Neural cell (in vitro differentiated cells): ENCODE results near the gene BMPR1B. TPM values are rescaled to one million over a fixed set of nuclear protein-coding genes. Genes with fewer than 3 reads are reported as not detected.

Source experiments
- H2AFZ ChIP-seq: fragments of 200-600, 300-800 bp; sonication (generic), shearing (Covaris generic); 2 replicates; pipeline ENCODE4 v1.6.0; 2014; ENCODE audit warnings: low read depth, mild to moderate bottlenecking, antibody characterized with exemption, low read length, moderate library complexity
- H3F3A ChIP-seq: fragments of 200-600 bp; shearing (Covaris generic); 2 replicates; pipeline ENCODE4 v1.6.1; 2016; ENCODE audit warnings: mild to moderate bottlenecking, moderate library complexity, mixed read lengths, antibody characterized with exemption, low read length; ENCODE audit not compliant: insufficient read depth, poor library complexity, severe bottlenecking
- H3K27ac ChIP-seq: fragments of 200-600, 300-800 bp; sonication (generic), shearing (Covaris generic); 2 replicates; pipeline ENCODE4 v1.5.1; 2014; ENCODE audit warnings: mild to moderate bottlenecking, low read length, moderate library complexity
- H3K27me3 ChIP-seq: fragments of 300-800, 200-600 bp; sonication (generic), shearing (Covaris generic); 2 replicates; pipeline ENCODE4 v1.6.0; 2014; ENCODE audit warnings: mild to moderate bottlenecking, low read depth, low read length, moderate library complexity; ENCODE audit not compliant: insufficient read depth
- H3K36me3 ChIP-seq: fragments of 300-800, 200-600 bp; sonication (generic), shearing (Covaris generic); 2 replicates; pipeline ENCODE4 v1.5.1; 2014; ENCODE audit warnings: mild to moderate bottlenecking, antibody characterized with exemption, low read length, moderate library complexity; ENCODE audit not compliant: insufficient read depth
- H3K4me2 ChIP-seq: fragments of 300-800, 200-600 bp; sonication (generic), shearing (Covaris generic); 2 replicates; pipeline ENCODE4 v1.6.0; 2014; ENCODE audit warnings: mild to moderate bottlenecking, low read length
- H3K4me3 ChIP-seq: fragments of 300-800, 200-600 bp; sonication (generic), shearing (Covaris generic); 2 replicates; pipeline ENCODE4 v1.5.1; 2014; ENCODE audit warnings: mild to moderate bottlenecking, low read length, moderate library complexity
- H3K79me2 ChIP-seq: fragments of 200-600 bp; shearing (Covaris generic); replicated peaks from 2 replicates; pipeline ENCODE4 v1.6.0; 2014; ENCODE audit warnings: mild to moderate bottlenecking, low read length, moderate library complexity; ENCODE audit not compliant: insufficient read depth
- H3K9ac ChIP-seq: fragments of 300-800, 200-600 bp; sonication (generic), shearing (Covaris generic); 2 replicates; pipeline ENCODE4 v1.6.1; 2016; ENCODE audit warnings: mild to moderate bottlenecking, low read length, mixed read lengths
- H3K9me2 ChIP-seq: fragments of 200-600 bp; shearing (Covaris generic); 2 replicates; pipeline ENCODE4 v1.6.1; 2016; ENCODE audit warnings: mild to moderate bottlenecking, low read length, mixed read lengths; ENCODE audit not compliant: insufficient read depth
- H3K9me3 ChIP-seq: fragments of 200-600, 300-800 bp; sonication (generic), shearing (Covaris generic); 2 replicates; pipeline ENCODE4 v1.6.1; 2016; ENCODE audit warnings: mild to moderate bottlenecking, mixed run types, low read length, moderate library complexity, mixed read lengths
- H4K20me1 ChIP-seq: fragments of 200-600 bp; shearing (Covaris generic); 2 replicates; pipeline ENCODE4 v1.6.1; 2016; ENCODE audit warnings: mild to moderate bottlenecking, mixed run types; ENCODE audit not compliant: insufficient read depth
- EP300 ChIP-seq: fragments of 450-650 bp; conservative IDR thresholded peaks from 2 replicates; pipeline ENCODE4 v1.6.1; 2014; ENCODE audit warnings: antibody characterized with exemption, mild to moderate bottlenecking, moderate library complexity; ENCODE audit not compliant: poor library complexity, severe bottlenecking
- EZH2 ChIP-seq: fragments of 200-600, 300-800 bp; shearing (Covaris generic), sonication (generic); IDR thresholded peaks from 2 replicates; pipeline ENCODE4 v1.6.1; 2014; ENCODE audit warnings: antibody characterized with exemption, low read length, borderline replicate concordance, mild to moderate bottlenecking; ENCODE audit not compliant: insufficient read depth, poor library complexity, severe bottlenecking
- MXI1 ChIP-seq: fragments of 450-650 bp; conservative IDR thresholded peaks from 2 replicates; pipeline ENCODE4 v1.6.1; 2014; ENCODE audit warnings: antibody characterized with exemption, mild to moderate bottlenecking; ENCODE audit not compliant: poor library complexity, severe bottlenecking
- POLR2AphosphoS5 ChIP-seq: IDR thresholded peaks from 2 replicates; pipeline ENCODE4 v1.6.1; 2012
- RAD21 ChIP-seq: fragments of 450-650 bp; conservative IDR thresholded peaks from 2 replicates; pipeline ENCODE4 v1.6.1; 2014; ENCODE audit warnings: antibody characterized with exemption, mild to moderate bottlenecking, moderate library complexity
- SMC3 ChIP-seq: fragments of 450-650 bp; conservative IDR thresholded peaks from 2 replicates; pipeline ENCODE4 v1.6.1; 2014; ENCODE audit warnings: antibody characterized with exemption, mild to moderate bottlenecking, moderate library complexity; ENCODE audit not compliant: poor library complexity
- TAF1 ChIP-seq: IDR thresholded peaks from 2 replicates; pipeline ENCODE4 v1.6.1; 2012; ENCODE audit warnings: low read depth
- polyA plus RNA-seq: library from polyadenylated mRNA; depleted of rRNA; stranded (reverse); fragments of >200 nt; gene quantifications from 2 replicates; pipeline ENCODE4 v1.2.3, GENCODE V29; 2014
- TF ChIP-seq, protein P1 (sequence below): IDR thresholded peaks from 2 replicates; pipeline ENCODE4 v1.6.1; 2012; ENCODE audit warnings: borderline replicate concordance
- TF ChIP-seq, protein P2 (sequence below): fragments of 450-650 bp; IDR thresholded peaks from 2 replicates; pipeline ENCODE4 v1.5.1; 2014; ENCODE audit warnings: antibody characterized with exemption, mild to moderate bottlenecking, moderate library complexity; ENCODE audit not compliant: poor library complexity, severe bottlenecking

Gene BMPR1B
- polyA plus RNA-seq, 1 donor from 2014 or later, result 1.6 TPM

DNA sequence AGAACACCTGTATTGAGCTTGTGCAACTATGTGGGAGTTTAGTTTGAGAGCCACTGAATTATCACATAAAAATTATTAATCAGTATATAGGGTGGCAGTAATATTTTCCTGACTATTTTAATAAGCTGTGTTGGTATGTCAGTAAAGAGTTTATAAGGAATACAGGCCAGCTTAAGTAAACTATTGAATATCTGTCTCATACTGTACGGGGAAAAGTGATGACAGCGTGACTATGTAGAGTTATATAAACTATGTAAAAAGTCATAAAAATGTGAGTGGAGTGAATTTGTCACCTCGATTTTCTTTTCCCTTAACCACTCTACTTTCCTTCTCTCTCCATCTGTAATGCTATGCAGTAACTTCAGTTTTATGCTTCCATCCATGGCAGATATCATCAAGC, 250.2 kb downstream of the BMPR1B start:
- Histone ChIP-seq H3K79me2 (no peaks in the 10 kb centered on the region), H3K9me2 (no peaks in the 10 kb centered on the region), H3K4me2 (no peak overlapping the region), H3K9me3 (no peaks in the 10 kb centered on the region), H3F3A (no peaks in the 10 kb centered on the region), H4K20me1 (no peaks in the 10 kb centered on the region), H3K27ac (no peak overlapping the region), H2AFZ (no peak overlapping the region), H3K27me3 (no peaks in the 10 kb centered on the region), H3K36me3 (no peaks in the 10 kb centered on the region), H3K4me3 (no peak overlapping the region), H3K9ac (no peak overlapping the region)
- TF ChIP-seq, protein P1, sequence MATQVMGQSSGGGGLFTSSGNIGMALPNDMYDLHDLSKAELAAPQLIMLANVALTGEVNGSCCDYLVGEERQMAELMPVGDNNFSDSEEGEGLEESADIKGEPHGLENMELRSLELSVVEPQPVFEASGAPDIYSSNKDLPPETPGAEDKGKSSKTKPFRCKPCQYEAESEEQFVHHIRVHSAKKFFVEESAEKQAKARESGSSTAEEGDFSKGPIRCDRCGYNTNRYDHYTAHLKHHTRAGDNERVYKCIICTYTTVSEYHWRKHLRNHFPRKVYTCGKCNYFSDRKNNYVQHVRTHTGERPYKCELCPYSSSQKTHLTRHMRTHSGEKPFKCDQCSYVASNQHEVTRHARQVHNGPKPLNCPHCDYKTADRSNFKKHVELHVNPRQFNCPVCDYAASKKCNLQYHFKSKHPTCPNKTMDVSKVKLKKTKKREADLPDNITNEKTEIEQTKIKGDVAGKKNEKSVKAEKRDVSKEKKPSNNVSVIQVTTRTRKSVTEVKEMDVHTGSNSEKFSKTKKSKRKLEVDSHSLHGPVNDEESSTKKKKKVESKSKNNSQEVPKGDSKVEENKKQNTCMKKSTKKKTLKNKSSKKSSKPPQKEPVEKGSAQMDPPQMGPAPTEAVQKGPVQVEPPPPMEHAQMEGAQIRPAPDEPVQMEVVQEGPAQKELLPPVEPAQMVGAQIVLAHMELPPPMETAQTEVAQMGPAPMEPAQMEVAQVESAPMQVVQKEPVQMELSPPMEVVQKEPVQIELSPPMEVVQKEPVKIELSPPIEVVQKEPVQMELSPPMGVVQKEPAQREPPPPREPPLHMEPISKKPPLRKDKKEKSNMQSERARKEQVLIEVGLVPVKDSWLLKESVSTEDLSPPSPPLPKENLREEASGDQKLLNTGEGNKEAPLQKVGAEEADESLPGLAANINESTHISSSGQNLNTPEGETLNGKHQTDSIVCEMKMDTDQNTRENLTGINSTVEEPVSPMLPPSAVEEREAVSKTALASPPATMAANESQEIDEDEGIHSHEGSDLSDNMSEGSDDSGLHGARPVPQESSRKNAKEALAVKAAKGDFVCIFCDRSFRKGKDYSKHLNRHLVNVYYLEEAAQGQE, result no peak
- TF ChIP-seq POLR2AphosphoS5, result no peak
- no peak for TF ChIP-seq MXI1
- no peak for TF ChIP-seq EP300
- TF ChIP-seq RAD21, result no peak
- TF ChIP-seq, protein P2, sequence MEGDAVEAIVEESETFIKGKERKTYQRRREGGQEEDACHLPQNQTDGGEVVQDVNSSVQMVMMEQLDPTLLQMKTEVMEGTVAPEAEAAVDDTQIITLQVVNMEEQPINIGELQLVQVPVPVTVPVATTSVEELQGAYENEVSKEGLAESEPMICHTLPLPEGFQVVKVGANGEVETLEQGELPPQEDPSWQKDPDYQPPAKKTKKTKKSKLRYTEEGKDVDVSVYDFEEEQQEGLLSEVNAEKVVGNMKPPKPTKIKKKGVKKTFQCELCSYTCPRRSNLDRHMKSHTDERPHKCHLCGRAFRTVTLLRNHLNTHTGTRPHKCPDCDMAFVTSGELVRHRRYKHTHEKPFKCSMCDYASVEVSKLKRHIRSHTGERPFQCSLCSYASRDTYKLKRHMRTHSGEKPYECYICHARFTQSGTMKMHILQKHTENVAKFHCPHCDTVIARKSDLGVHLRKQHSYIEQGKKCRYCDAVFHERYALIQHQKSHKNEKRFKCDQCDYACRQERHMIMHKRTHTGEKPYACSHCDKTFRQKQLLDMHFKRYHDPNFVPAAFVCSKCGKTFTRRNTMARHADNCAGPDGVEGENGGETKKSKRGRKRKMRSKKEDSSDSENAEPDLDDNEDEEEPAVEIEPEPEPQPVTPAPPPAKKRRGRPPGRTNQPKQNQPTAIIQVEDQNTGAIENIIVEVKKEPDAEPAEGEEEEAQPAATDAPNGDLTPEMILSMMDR, result no peak
- no peak for TF ChIP-seq TAF1
- TF ChIP-seq EZH2, result no peak

DNA sequence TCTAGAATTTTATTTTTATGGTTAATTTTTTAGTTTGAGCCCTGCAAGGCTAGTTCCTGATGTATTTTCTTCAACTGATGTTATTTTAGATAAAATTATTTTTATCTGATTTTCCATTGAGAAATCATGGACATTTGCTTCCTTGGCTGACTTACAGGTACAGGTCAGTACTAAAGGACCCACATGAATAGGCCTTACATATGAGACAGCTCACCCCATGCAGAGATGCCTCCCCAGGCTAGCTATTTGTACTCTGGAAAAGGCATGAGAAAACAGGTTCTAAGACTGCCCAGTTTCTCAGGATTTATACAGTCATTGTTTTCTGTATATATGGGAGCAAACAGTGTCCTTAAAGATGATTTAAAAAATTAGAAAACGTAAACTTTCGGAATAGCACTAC, 255.5 kb downstream of the BMPR1B start:
- no peaks in the 10 kb centered on the region for H3F3A ChIP-seq
- H3K4me3 ChIP-seq, result no peak overlapping the region
- no peak overlapping the region for H2AFZ ChIP-seq
- no peak overlapping the region for H3K9ac ChIP-seq
- H4K20me1 ChIP-seq, result no peaks in the 10 kb centered on the region
- TF ChIP-seq POLR2AphosphoS5 (no peak), RAD21 (no peak), TAF1 (no peak), MXI1 (no peak), SMC3 (no peak), EP300 (no peak)
- TF ChIP-seq, protein P1, result no peak
- TF ChIP-seq, protein P2, result no peak
- H3K36me3 ChIP-seq, result no peaks in the 10 kb centered on the region
- no peaks in the 10 kb centered on the region for H3K9me3 ChIP-seq
- no peaks in the 10 kb centered on the region for H3K27me3 ChIP-seq
- no peak overlapping the region for H3K27ac ChIP-seq
- no peak overlapping the region for H3K4me2 ChIP-seq
- no peaks in the 10 kb centered on the region for H3K9me2 ChIP-seq
- H3K79me2 ChIP-seq, result no peaks in the 10 kb centered on the region
